ENCODE measurements around the gene PLAU.

DNA sequence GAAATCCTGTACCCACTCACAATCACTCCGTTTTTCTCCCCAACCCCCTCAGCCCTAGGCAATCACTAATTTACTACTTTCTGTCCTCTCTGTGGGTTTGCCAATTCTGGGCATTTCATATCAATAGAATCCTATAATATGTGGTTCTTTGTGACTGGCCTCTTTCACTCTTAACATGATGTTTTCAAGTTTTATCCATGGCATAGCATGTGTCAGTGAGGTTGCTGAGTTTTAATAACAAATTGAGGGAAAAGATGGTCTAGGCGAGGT is 11.9 kb downstream of the PLAU start:
- TF ChIP-seq, protein P1, sequence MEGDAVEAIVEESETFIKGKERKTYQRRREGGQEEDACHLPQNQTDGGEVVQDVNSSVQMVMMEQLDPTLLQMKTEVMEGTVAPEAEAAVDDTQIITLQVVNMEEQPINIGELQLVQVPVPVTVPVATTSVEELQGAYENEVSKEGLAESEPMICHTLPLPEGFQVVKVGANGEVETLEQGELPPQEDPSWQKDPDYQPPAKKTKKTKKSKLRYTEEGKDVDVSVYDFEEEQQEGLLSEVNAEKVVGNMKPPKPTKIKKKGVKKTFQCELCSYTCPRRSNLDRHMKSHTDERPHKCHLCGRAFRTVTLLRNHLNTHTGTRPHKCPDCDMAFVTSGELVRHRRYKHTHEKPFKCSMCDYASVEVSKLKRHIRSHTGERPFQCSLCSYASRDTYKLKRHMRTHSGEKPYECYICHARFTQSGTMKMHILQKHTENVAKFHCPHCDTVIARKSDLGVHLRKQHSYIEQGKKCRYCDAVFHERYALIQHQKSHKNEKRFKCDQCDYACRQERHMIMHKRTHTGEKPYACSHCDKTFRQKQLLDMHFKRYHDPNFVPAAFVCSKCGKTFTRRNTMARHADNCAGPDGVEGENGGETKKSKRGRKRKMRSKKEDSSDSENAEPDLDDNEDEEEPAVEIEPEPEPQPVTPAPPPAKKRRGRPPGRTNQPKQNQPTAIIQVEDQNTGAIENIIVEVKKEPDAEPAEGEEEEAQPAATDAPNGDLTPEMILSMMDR (IDR thresholded peaks at IDR 0.05), result no peak
- TF ChIP-seq EZH2 (IDR thresholded peaks at IDR 0.05) (no peak), EZH2phosphoT487 (IDR thresholded peaks at IDR 0.05) (no peak)
